Measurements from ENCODE around the gene TBC1D22A.

DNA sequence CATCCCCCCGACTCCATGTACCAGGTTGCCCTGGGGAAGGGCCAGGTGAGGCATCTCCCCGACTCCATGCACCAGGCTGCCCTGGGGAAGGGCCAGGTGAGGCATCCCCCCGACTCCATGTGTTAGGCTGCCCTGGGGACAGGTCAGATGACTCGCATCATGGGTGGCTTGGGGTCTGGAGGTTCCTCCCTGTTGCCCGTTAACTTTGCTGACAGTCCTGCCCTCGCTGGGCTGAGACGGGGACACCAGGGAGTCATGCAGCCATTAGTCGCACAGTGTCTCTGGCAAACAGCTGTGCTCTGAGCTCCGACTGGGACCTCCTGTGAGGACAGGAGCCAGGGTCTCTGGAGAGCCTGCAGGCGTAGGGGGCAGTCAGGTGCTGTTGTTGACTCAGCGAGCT, 336.1 kb downstream of the TBC1D22A start:
- TF ChIP-seq POLR2A (IDR thresholded peaks at IDR 0.05) (no peak), CTCF (IDR thresholded peaks at IDR 0.05) (no peak)
